Upper lobe of left lung (tissue), 4 donors: ENCODE data around the gene VAV2.

Experiments
- CTCF ChIP-seq, 6 experiments: fragments of 450-650 bp in 4 of 6; fragments of 200-600 bp in 2 of 6; sonication (generic) in 2 of 6; IDR thresholded peaks; one replicate each; pipeline ENCODE4 v1.5.1; 2016 to 2019; ENCODE audit warnings: antibody characterized with exemption in 6 of 6
- EP300 ChIP-seq, 4 donors: sonication (generic); formaldehyde crosslinking; IDR thresholded peaks; one replicate each; pipeline ENCODE4 v1.5.1; 2017; ENCODE audit warnings: antibody characterized with exemption in 4 of 4, control low read depth in 2 of 4
- POLR2A ChIP-seq, 4 donors: fragments of 450-650 bp; IDR thresholded peaks; one replicate each; pipeline ENCODE4 v1.5.1; 2016 to 2017; ENCODE audit warnings: antibody characterized with exemption in 4 of 4, mild to moderate bottlenecking in 2 of 4

GRCh38 chr9:133996531-133997520 is 4.7 kb upstream of the VAV2 start:
- no peak for TF ChIP-seq POLR2A (IDR thresholded peaks at IDR 0.05)
- no peak for TF ChIP-seq CTCF (IDR thresholded peaks at IDR 0.05)
- TF ChIP-seq EP300 (IDR thresholded peaks at IDR 0.05), result no peak
